GM12891 (cell line): Measurements from ENCODE around the gene SCN9A.

ENCODE experiments used
- PAX5 ChIP-seq: IDR thresholded peaks from 2 replicates; pipeline ENCODE4 v1.6.1; 2011; ENCODE audit warnings: low read length, moderate library complexity, mild to moderate bottlenecking; ENCODE audit not compliant: insufficient read depth, severe bottlenecking
- POLR2A ChIP-seq: IDR thresholded peaks from 2 replicates; pipeline ENCODE4 v1.6.1; 2011; ENCODE audit warnings: low read depth, low read length, control low read depth
- POLR2AphosphoS5 ChIP-seq: IDR thresholded peaks from 2 replicates; pipeline ENCODE4 v1.6.1; 2011; ENCODE audit warnings: low read depth, low read length, control low read depth
- POU2F2 ChIP-seq: IDR thresholded peaks from 2 replicates; pipeline ENCODE4 v1.6.1; 2011; ENCODE audit warnings: low read depth, mild to moderate bottlenecking, control low read depth, low read length, moderate library complexity
- SPI1 ChIP-seq: IDR thresholded peaks from 2 replicates; pipeline ENCODE4 v1.6.1; 2011; ENCODE audit warnings: low read depth, low read length, control low read depth
- TAF1 ChIP-seq: IDR thresholded peaks from 2 replicates; pipeline ENCODE4 v1.6.1; 2011; ENCODE audit warnings: low read depth, low read length, control low read depth

GRCh38 chr2:166173263-166173662 lies 202.5 kb downstream of the SCN9A start:
- TF ChIP-seq PAX5: no peak
- no peak for TF ChIP-seq POLR2AphosphoS5
- TF ChIP-seq POLR2A: no peak
- TF ChIP-seq TAF1: no peak
- no peak for TF ChIP-seq POU2F2
- no peak for TF ChIP-seq SPI1
